Measurements from ENCODE around the gene TMEM132C. TPM values are rescaled to one million over a fixed set of nuclear protein-coding genes. Genes with fewer than 3 reads are reported as not detected.

TMEM132C gene
- total and polyA plus RNA-seq, 12 donors: 0.79 to 2.9 (median 1.7) TPM

DNA sequence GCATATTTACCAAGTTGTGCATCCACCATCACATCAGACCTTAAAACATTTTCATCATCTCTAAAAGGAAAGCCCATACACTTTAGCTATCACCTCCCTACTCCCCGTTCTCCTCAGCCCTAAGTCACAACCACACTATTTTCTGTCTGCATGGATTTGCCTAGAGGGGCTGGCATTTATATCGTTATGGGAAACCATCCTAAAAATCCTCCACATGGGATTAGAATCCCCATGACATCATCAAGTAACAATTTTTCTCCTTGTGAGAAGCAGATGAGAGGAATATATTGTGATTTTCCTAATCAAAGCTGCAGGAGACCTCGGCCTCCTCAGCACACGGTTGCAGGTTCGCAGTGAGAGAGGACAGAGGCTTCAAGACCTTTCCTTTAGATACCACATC, 442.7 kb downstream of the TMEM132C start:
- DNase-seq (no peak), ATAC-seq (no peak)
- intact Hi-C loops (cut with DNase I): no loop called here
- TF ChIP-seq CTCF (IDR thresholded peaks at IDR 0.05): no peak
- WGBS, 2 donors: 53 to 57% methylated on average over 5 of the region's 5 CpGs
- Histone ChIP-seq H3K4me3 (no peak overlapping the region), H3K27me3 (peaks cover 0 to 3% (median 0%) of the 10 kb centered on the region in 7 donors), H3K9me3 (no peaks in the 10 kb centered on the region), H3K27ac (no peak overlapping the region), H3K4me1 (no peaks in the 10 kb centered on the region), H3K36me3 (no peaks in the 10 kb centered on the region)

- no peak overlapping the region for H3K27ac ChIP-seq
- H3K9me3 ChIP-seq: peaks cover 0 to 1% (median 0%) of the 10 kb centered on the region in 11 donors
- TF ChIP-seq CTCF (IDR thresholded peaks at IDR 0.05): no peak
- no peaks in the 10 kb centered on the region for H3K4me1 ChIP-seq
- no peak for ATAC-seq
- no peak for DNase-seq
- no peak overlapping the region for H3K4me3 ChIP-seq
- intact Hi-C loops (cut with DNase I): no loop called here
- peaks cover 0 to 4% (median 0%) of the 10 kb centered on the region in 7 donors for H3K27me3 ChIP-seq
- H3K36me3 ChIP-seq: no peaks in the 10 kb centered on the region
- 75 to 81% methylated on average over 9 of the region's 9 CpGs for WGBS, 2 donors
Measured at GRCh38 chr12:128711486-128711885, 444.5 kb downstream of the TMEM132C start.

- Histone ChIP-seq H3K4me1 (no peaks in the 10 kb centered on the region), H3K27ac (no peak overlapping the region), H3K9me3 (peaks cover 0 to 13% (median 0%) of the 10 kb centered on the region in 11 donors), H3K27me3 (peaks cover 0 to 4% (median 0%) of the 10 kb centered on the region in 7 donors), H3K4me3 (no peak overlapping the region), H3K36me3 (no peaks in the 10 kb centered on the region)
- DNase-seq (no peak), ATAC-seq (no peak)
- intact Hi-C loops (cut with DNase I): no loop called here
- no peak for TF ChIP-seq CTCF (IDR thresholded peaks at IDR 0.05)
- WGBS, 2 donors: 76 to 82% methylated on average over 6 of the region's 6 CpGs
Measured at GRCh38 chr12:128712622-128713021, 445.7 kb downstream of the TMEM132C start.

- DNase-seq (no peak), ATAC-seq (no peak)
- H3K36me3 ChIP-seq: no peaks in the 10 kb centered on the region
- peaks cover 0 to 25% (median 0%) of the 10 kb centered on the region in 11 donors for H3K9me3 ChIP-seq
- no peak for TF ChIP-seq CTCF (IDR thresholded peaks at IDR 0.05)
- peaks cover 0 to 4% (median 0%) of the 10 kb centered on the region in 7 donors for H3K27me3 ChIP-seq
- intact Hi-C loops (cut with DNase I): no loop called here
- H3K4me3 ChIP-seq: no peak overlapping the region
- WGBS, 2 donors: 74 to 75% methylated on average over 4 of the region's 4 CpGs
- H3K4me1 ChIP-seq: no peaks in the 10 kb centered on the region
- no peak overlapping the region for H3K27ac ChIP-seq
Measured at GRCh38 chr12:128715485-128715884, 448.5 kb downstream of the TMEM132C start.

Data from heart right ventricle (tissue), 16 donors.